Uterus (tissue), 4 donors: ENCODE data around the gene ZNF331. TPM values are rescaled to one million over a fixed set of nuclear protein-coding genes. Genes with fewer than 3 reads are reported as not detected.

Experiments used
- DNase-seq, 2 donors: peaks; one replicate each; pipeline ENCODE4 v3.0.0-alpha.2; 2019 to 2020
- H3K27ac ChIP-seq, 2 donors: fragments of 200-600 bp; sonication (generic); 1 replicate in 1 of 2; 2 replicates in 1 of 2; pipeline ENCODE4 v1.5.1; 2016 to 2018
- H3K27me3 ChIP-seq, 2 donors: fragments of 200-600 bp; sonication (generic); one replicate each; pipeline ENCODE4 v1.5.1; 2018 to 2019; ENCODE audit warnings: control low read depth in 1 of 2
- H3K36me3 ChIP-seq, 2 donors: fragments of 200-600 bp; sonication (generic); one replicate each; pipeline ENCODE4 v1.5.1; 2019; ENCODE audit warnings: control low read depth in 1 of 2
- H3K4me1 ChIP-seq, 2 donors: fragments of 200-600 bp; sonication (generic); one replicate each; pipeline ENCODE4 v1.5.1; 2018 to 2019; ENCODE audit warnings: control low read depth in 1 of 2
- H3K4me3 ChIP-seq, 2 donors: fragments of 200-600 bp; sonication (generic); 1 replicate in 1 of 2; 2 replicates in 1 of 2; pipeline ENCODE4 v1.5.1; 2018 to 2019; ENCODE audit warnings: mild to moderate bottlenecking in 1 of 2
- H3K9me3 ChIP-seq, 2 donors: fragments of 200-600 bp; sonication (generic); one replicate each; pipeline ENCODE4 v1.5.1; 2019; ENCODE audit warnings: control low read depth in 1 of 2
- POLR2A ChIP-seq, 2 donors: fragments of 450-650 bp; IDR thresholded peaks; one replicate each; pipeline ENCODE4 v1.6.1; 2016; ENCODE audit warnings: antibody characterized with exemption in 2 of 2, mild to moderate bottlenecking in 1 of 2, moderate library complexity in 1 of 2
- intact Hi-C: fragments of 100-400 bp; cut with DNase I; formaldehyde crosslinking; loops from one replicate; pipeline ENCODE4 v1.15.1; 2023; ENCODE audit warnings: low total_unique reads
- total RNA-seq, 4 donors: library from RNA; depleted of rRNA in 3 of 4; stranded (reverse); fragments of >200 nt in 3 of 4; gene quantifications; one replicate each; pipeline versions ENCODE4 v1.1.0 to v1.2.4, GENCODE V29; 2014 to 2023
- TF ChIP-seq, protein P1 (sequence below), 4 experiments: fragments of 200-600 bp in 2 of 4; fragments of 450-650 bp in 2 of 4; sonication (generic) in 2 of 4; IDR thresholded peaks; one replicate each; pipeline ENCODE4 v1.5.1; 2016 to 2019; ENCODE audit warnings: antibody characterized with exemption in 4 of 4, mild to moderate bottlenecking in 2 of 4, moderate library complexity in 1 of 4
- donor health status: DM: yes; HTN: yes; CAD: no.

The ZNF331 gene
- total RNA-seq, 4 donors from 2014 or later: 9.4 to 39.0 (median 17.0) TPM

DNA sequence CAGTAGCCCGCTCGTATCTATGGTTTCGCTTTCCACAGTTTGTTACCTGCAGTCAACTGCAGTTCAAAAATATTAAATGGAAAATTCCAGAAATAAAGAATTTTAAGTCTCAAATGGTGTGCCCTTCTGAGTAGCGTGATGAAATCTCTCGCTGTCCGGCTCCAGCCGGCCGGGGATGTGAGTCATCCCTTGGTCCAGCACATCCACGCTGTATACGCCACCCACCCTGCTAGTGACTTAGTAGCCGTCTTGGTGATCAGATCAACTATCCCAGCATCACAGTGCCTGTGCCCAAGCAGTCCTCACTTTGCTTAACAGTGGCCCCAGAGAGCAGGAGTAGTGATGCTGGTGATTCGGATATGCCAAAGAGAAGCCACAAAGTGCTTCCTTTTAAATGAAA is 40.0 kb downstream of the ZNF331 start:
- Histone ChIP-seq H3K9me3 (peaks cover 0 to 14% of the 10 kb centered on the region in 2 donors), H3K36me3 (no peaks in the 10 kb centered on the region), H3K27ac (no peak overlapping the region), H3K4me3 (no peak overlapping the region), H3K4me1 (no peaks in the 10 kb centered on the region), H3K27me3 (no peaks in the 10 kb centered on the region)
- TF ChIP-seq, protein P1, sequence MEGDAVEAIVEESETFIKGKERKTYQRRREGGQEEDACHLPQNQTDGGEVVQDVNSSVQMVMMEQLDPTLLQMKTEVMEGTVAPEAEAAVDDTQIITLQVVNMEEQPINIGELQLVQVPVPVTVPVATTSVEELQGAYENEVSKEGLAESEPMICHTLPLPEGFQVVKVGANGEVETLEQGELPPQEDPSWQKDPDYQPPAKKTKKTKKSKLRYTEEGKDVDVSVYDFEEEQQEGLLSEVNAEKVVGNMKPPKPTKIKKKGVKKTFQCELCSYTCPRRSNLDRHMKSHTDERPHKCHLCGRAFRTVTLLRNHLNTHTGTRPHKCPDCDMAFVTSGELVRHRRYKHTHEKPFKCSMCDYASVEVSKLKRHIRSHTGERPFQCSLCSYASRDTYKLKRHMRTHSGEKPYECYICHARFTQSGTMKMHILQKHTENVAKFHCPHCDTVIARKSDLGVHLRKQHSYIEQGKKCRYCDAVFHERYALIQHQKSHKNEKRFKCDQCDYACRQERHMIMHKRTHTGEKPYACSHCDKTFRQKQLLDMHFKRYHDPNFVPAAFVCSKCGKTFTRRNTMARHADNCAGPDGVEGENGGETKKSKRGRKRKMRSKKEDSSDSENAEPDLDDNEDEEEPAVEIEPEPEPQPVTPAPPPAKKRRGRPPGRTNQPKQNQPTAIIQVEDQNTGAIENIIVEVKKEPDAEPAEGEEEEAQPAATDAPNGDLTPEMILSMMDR (IDR thresholded peaks at IDR 0.05): no peak
- TF ChIP-seq POLR2A (IDR thresholded peaks at IDR 0.05): no peak
- no peak for DNase-seq
- intact Hi-C loops: no loop called here

DNA sequence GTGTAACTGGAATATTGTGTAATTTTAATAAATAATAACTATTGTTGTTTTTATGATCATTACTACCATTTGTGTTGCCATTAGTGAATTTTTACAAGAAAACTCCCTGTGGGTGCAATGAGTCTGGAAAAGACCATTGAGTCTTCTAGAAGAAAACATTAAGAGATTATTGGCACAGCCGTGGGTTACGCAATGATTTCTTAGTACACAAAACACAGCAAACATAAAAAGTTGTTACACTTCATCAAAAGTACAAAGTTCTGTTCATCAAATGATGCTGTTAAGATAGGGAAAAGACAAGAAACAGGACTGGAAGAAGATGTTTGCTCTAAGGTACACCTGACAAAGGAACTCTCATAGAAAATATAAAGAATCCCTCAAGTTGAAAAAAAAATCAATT is 41.6 kb downstream of the ZNF331 start:
- Histone ChIP-seq H3K36me3 (no peaks in the 10 kb centered on the region), H3K4me1 (no peaks in the 10 kb centered on the region), H3K27me3 (no peaks in the 10 kb centered on the region), H3K27ac (no peak overlapping the region), H3K9me3 (peaks cover 0 to 14% of the 10 kb centered on the region in 2 donors), H3K4me3 (no peak overlapping the region)
- intact Hi-C loops: no loop called here
- DNase-seq: no peak
- TF ChIP-seq POLR2A (IDR thresholded peaks at IDR 0.05): no peak
- TF ChIP-seq, protein P1 (IDR thresholded peaks at IDR 0.05): no peak

DNA sequence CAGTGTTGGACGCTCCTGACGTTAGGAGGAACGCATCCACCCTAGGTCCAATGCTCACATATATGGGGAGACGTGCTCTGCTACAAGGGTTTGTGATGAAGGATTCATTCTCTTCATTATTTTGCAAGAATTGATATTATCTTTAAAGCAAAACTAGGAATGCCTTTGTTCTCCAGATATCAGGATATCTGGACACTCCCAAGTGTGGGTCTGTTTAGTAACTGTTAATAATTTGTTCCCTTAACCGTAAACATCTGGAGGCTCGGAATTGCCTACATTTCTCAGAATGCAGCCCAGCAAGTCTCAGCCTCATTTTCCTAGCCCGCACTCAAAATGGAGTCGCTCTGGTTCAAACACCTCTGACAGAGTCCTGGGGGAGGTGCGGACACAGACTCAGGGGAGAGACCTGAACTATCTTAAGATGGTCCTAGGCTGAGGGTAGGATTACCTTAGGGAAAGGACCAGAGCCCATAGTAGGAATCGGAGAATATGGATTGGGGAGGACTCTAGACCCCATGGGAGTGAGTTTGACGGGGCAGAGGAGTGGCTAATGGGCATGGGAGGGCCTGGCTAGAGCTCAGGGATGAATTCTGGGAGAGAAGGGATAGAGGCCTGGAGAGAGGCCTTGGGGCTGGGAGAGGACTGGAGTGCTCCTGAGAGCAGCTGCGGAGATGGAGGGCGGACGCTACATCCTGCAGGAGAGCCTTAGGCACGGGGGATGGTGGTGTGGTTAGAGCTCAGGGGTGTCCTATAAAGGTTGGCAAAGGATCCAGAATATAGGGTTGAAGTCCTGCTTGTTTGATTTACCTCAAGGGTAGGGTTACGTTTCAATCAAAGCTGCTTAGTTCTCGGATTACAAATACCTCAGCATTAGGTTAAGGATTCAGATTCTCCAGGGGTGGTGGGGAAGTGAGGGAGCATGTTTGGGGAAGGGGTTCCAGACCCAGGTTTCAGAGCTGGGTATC is 43.2 kb downstream of the ZNF331 start:
- no peaks in the 10 kb centered on the region for H3K27me3 ChIP-seq
- TF ChIP-seq, protein P1 (IDR thresholded peaks at IDR 0.05): no peak
- no peak for TF ChIP-seq POLR2A (IDR thresholded peaks at IDR 0.05)
- no peak for DNase-seq
- intact Hi-C loops: no loop called here
- no peaks in the 10 kb centered on the region for H3K4me1 ChIP-seq
- no peak overlapping the region for H3K4me3 ChIP-seq
- no peak overlapping the region for H3K27ac ChIP-seq
- H3K9me3 ChIP-seq: peaks cover 0 to 14% of the 10 kb centered on the region in 2 donors
- H3K36me3 ChIP-seq: no peaks in the 10 kb centered on the region

DNA sequence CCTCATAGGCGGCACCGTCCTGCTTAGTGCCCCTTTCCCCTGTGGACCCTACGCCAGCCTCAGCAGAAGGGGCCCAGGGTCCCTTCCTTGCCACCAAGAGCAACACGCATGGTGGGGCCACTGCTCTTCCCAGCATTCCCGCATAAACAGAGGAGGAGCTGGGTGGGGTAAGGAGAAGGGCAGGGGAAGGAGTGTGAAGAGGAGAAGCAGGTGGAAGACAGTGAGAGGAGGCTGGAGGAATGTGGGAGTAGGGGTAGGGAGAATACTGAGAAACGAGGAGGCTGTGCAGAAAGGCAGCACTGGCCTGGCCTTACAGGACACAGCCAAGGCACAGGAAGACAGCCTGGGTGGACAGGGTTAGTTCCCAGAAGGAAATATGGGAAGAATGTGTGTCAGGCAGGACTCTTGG is 43.9 kb downstream of the ZNF331 start:
- DNase-seq: no peak
- intact Hi-C loops: no loop called here

DNA sequence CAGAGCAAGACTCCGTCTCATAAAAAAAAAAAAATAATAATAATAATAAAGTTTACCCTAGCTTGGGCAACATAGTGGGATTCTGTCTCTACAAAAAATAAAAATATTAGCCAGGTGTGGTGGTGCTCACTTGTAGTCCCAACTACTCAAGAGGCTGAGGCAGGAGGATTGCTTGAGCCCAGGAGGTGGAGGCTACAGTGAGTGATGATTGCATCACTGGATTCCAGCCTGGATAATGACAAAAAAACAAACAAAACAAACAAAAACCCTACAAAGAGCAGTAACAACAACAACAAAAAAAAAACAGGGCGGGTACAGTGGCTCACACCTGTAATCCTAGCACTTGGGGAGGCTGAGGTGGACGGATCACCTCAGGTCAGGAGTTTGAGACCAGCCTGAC is 45.2 kb downstream of the ZNF331 start:
- intact Hi-C loops: no loop called here
- Histone ChIP-seq H3K9me3 (no peaks in the 10 kb centered on the region), H3K27ac (no peak overlapping the region), H3K27me3 (no peaks in the 10 kb centered on the region), H3K4me3 (no peak overlapping the region), H3K36me3 (no peaks in the 10 kb centered on the region), H3K4me1 (no peaks in the 10 kb centered on the region)
- no peak for TF ChIP-seq POLR2A (IDR thresholded peaks at IDR 0.05)
- TF ChIP-seq, protein P1 (IDR thresholded peaks at IDR 0.05): no peak
- no peak for DNase-seq

More for the DNA sequence above, 43.9 kb downstream of the ZNF331 start:
- Histone ChIP-seq H3K9me3 (peaks cover 0 to 10% of the 10 kb centered on the region in 2 donors), H3K4me1 (no peaks in the 10 kb centered on the region), H3K27ac (no peak overlapping the region), H3K36me3 (no peaks in the 10 kb centered on the region), H3K27me3 (no peaks in the 10 kb centered on the region), H3K4me3 (no peak overlapping the region)
- no peak for TF ChIP-seq POLR2A (IDR thresholded peaks at IDR 0.05)
- TF ChIP-seq, protein P1 (IDR thresholded peaks at IDR 0.05): no peak
